Stomach (tissue), 9 donors: ENCODE measurements around the gene NKPD1. TPM values are rescaled to one million over a fixed set of nuclear protein-coding genes. Genes with fewer than 3 reads are reported as not detected.

ENCODE experiments used
- DNase-seq, 2 donors: peaks; one replicate each; pipeline versions ENCODE4 v3.0.0 to v3.0.0-alpha.2; 2013 to 2019
- H3K27ac ChIP-seq, 5 donors: fragments of 200-600 bp in 4 of 5; sonication (generic) in 4 of 5; one replicate each; pipeline ENCODE4 v1.5.1; 2013 to 2019; ENCODE audit warnings: mild to moderate bottlenecking in 1 of 5, moderate library complexity in 1 of 5
- H3K27me3 ChIP-seq, 3 donors: fragments of 200-600 bp; sonication (generic); one replicate each; pipeline ENCODE4 v1.5.1; 2017 to 2019; ENCODE audit warnings: mixed run types in 1 of 3
- H3K36me3 ChIP-seq, 4 donors: fragments of 200-600 bp; sonication (generic); 1 replicate in 3 of 4; 2 replicates in 1 of 4; pipeline ENCODE4 v1.5.1; 2016 to 2019
- H3K4me1 ChIP-seq, 4 donors: fragments of 200-600 bp; sonication (generic); one replicate each; pipeline ENCODE4 v1.5.1; 2016 to 2019
- H3K4me3 ChIP-seq, 4 donors: fragments of 200-600 bp; sonication (generic) in 3 of 4; one replicate each; pipeline ENCODE4 v1.5.1; 2016 to 2019; ENCODE audit warnings: mild to moderate bottlenecking in 1 of 4
- H3K9me3 ChIP-seq, 4 donors: fragments of 200-600 bp; sonication (generic); one replicate each; pipeline ENCODE4 v1.5.1; 2016 to 2019
- CTCF ChIP-seq, 7 experiments: fragments of 450-650 bp in 4 of 7; fragments of 200-600 bp in 3 of 7; sonication (generic) in 3 of 7; IDR thresholded peaks; one replicate each; pipeline ENCODE4 v1.5.1; 2016 to 2019; ENCODE audit warnings: antibody characterized with exemption in 7 of 7, control low read depth in 2 of 7, mild to moderate bottlenecking in 1 of 7
- EP300 ChIP-seq: sonication (generic); formaldehyde crosslinking; IDR thresholded peaks from one replicate; pipeline ENCODE4 v1.6.1; 2017; ENCODE audit warnings: antibody characterized with exemption
- POLR2A ChIP-seq, 4 donors: fragments of 450-650 bp; IDR thresholded peaks; one replicate each; pipeline ENCODE4 v1.6.1; 2016; ENCODE audit warnings: antibody characterized with exemption in 4 of 4, control low read depth in 2 of 4, mild to moderate bottlenecking in 1 of 4, moderate library complexity in 1 of 4
- POLR2AphosphoS5 ChIP-seq, 3 donors: sonication (generic); formaldehyde crosslinking; IDR thresholded peaks; one replicate each; pipeline ENCODE4 v1.6.1; 2016; ENCODE audit warnings: antibody characterized with exemption in 3 of 3
- WGBS, 5 donors: extraction: QIAGEN DNeasy Blood & Tissue Kit in 3 of 5; methylation state at CpG; one replicate each; pipeline versions ENCODE4 v1.1.5 to v1.1.7; 2013 to 2018; 5-methylcytosine and 5-hydroxymethylcytosine counted together
- intact Hi-C: fragments of 100-400 bp; cut with DNase I; formaldehyde crosslinking; loops from one replicate; pipeline ENCODE4 v1.15.1; 2023; ENCODE audit warnings: low total_unique reads
- polyA plus RNA-seq, 3 donors: library from polyadenylated mRNA; stranded (reverse); fragments of 200-250 nt; gene quantifications; one replicate each; pipeline ENCODE4 v1.2.3, GENCODE V29; 2013
- total RNA-seq, 5 donors: library from RNA; depleted of rRNA; stranded (reverse); fragments of >200 nt; gene quantifications; one replicate each; pipeline versions ENCODE4 v1.1.0 to v1.2.3, GENCODE V29; 2014 to 2016
- donor health status: healthy with polysubstance abuse.
- donor health status: Bipolar disorder and iron deficiency.
- donor health status: healthy.

NKPD1 gene
- total and polyA plus RNA-seq, 8 donors = 0.20 TPM; not detected in 7

- H3K36me3 ChIP-seq = no peaks in the 10 kb centered on the region
- peak in 1 of 2 donors; percentile 75 for DNase-seq
- H3K27ac ChIP-seq = peak overlapping the region; percentile 30 to 77 (median 38)
- peaks cover 84 to 100% (median 97%) of the 10 kb centered on the region in 4 donors for H3K4me1 ChIP-seq
- intact Hi-C loops = no loop called here
- 16 to 48% (median 27%) methylated on average over 14 to 16 of the region's 16 CpGs for WGBS, 5 donors
- H3K4me3 ChIP-seq = no peak overlapping the region
- H3K9me3 ChIP-seq = no peaks in the 10 kb centered on the region
- no peak for TF ChIP-seq EP300
- no peak for TF ChIP-seq POLR2A (IDR thresholded peaks at IDR 0.05)
- TF ChIP-seq CTCF (IDR thresholded peaks at IDR 0.05) = no peak
- no peak for TF ChIP-seq POLR2AphosphoS5 (IDR thresholded peaks at IDR 0.05)
- no peaks in the 10 kb centered on the region for H3K27me3 ChIP-seq
These were observed 43.6 kb downstream of the NKPD1 start for GRCh38 chr19:45117167-45117594.

GRCh38 chr19:45115809-45116615, 44.8 kb downstream of the NKPD1 start:
- H3K27me3 ChIP-seq = no peaks in the 10 kb centered on the region
- H3K4me3 ChIP-seq = no peak overlapping the region
- H3K4me1 ChIP-seq = peaks cover 75 to 100% (median 95%) of the 10 kb centered on the region in 4 donors
- TF ChIP-seq POLR2AphosphoS5 (IDR thresholded peaks at IDR 0.05) = no peak
- WGBS, 5 donors = 86 to 89% (median 89%) methylated on average over 20 to 21 of the region's 21 CpGs
- H3K36me3 ChIP-seq = no peaks in the 10 kb centered on the region
- no peak for DNase-seq
- H3K9me3 ChIP-seq = no peaks in the 10 kb centered on the region
- peak overlapping the region in 3 of 5 donors; percentile 75 to 80 (median 77) for H3K27ac ChIP-seq
- intact Hi-C loops = no loop called here

GRCh38 chr19:45114116-45114515, 46.7 kb downstream of the NKPD1 start:
- Histone ChIP-seq H3K27me3 (no peaks in the 10 kb centered on the region), H3K36me3 (no peaks in the 10 kb centered on the region), H3K4me3 (peak overlapping the region in 1 of 4 donors; percentile 10), H3K27ac (peak overlapping the region; percentile 34 to 80 (median 75)), H3K9me3 (no peaks in the 10 kb centered on the region), H3K4me1 (peaks cover 58 to 98% (median 86%) of the 10 kb centered on the region in 4 donors)
- no peak for DNase-seq
- no peak for TF ChIP-seq POLR2A (IDR thresholded peaks at IDR 0.05)
- no peak for TF ChIP-seq EP300
- no peak for TF ChIP-seq CTCF (IDR thresholded peaks at IDR 0.05)
- no peak for TF ChIP-seq POLR2AphosphoS5 (IDR thresholded peaks at IDR 0.05)
- intact Hi-C loops = no loop called here
- WGBS, 5 donors = 57 to 70% (median 62%) methylated on average over 4 of the region's 4 CpGs

- Histone ChIP-seq H3K9me3 (no peaks in the 10 kb centered on the region), H3K27ac (peak overlapping the region; percentile 66 to 80 (median 75)), H3K4me1 (peaks cover 54 to 96% (median 82%) of the 10 kb centered on the region in 4 donors), H3K4me3 (peak overlapping the region in 1 of 4 donors; percentile 10), H3K36me3 (no peaks in the 10 kb centered on the region), H3K27me3 (no peaks in the 10 kb centered on the region)
- WGBS, 5 donors = 30 to 52% (median 39%) methylated on average over 9 of the region's 9 CpGs
- peak; percentile 76 to 86 for DNase-seq
- TF ChIP-seq CTCF (IDR thresholded peaks at IDR 0.05) (peak in 1 of 7 experiments; percentile 4), POLR2A (IDR thresholded peaks at IDR 0.05) (no peak), POLR2AphosphoS5 (IDR thresholded peaks at IDR 0.05) (peak in 2 of 3 donors; percentile 55), EP300 (no peak)
- intact Hi-C loops = no loop called here
These were observed 47.2 kb downstream of the NKPD1 start for GRCh38 chr19:45113628-45114027.
